Loucy (cell line): Measurements from ENCODE around the gene UVRAG.

ENCODE experiments used
- EZH2phosphoT487 ChIP-seq: fragments of 200-600 bp; IDR thresholded peaks from 2 replicates; pipeline ENCODE4 v1.6.1; 2018; ENCODE audit warnings: antibody characterized with exemption, mild to moderate bottlenecking, moderate library complexity, borderline replicate concordance
- TF ChIP-seq, protein P1 (sequence below): fragments of 200-600 bp; sonication (generic); conservative IDR thresholded peaks from 2 replicates; pipeline ENCODE4 v1.5.1; 2014; ENCODE audit warnings: mild to moderate bottlenecking, antibody characterized with exemption, low read length

DNA sequence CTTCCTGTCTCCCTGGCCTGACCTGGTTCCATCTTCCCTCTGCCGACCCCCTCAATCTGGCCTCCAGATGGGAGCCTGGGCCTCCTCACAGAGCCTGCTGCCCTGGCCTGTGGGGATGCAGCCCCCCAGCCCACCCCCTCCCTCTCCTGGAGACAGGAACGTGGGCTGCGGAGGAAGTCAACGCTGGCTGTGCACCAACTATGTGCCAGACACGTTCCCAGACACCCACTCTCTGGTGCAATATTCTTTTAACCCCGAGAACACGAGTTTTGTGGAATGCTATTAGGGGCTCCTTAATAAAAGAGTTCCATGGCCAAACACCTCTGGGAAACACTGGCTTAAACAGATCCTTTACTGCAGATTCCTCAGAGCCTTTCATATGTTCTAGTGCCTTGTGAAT, 375.4 kb downstream of the UVRAG start:
- TF ChIP-seq, protein P1, sequence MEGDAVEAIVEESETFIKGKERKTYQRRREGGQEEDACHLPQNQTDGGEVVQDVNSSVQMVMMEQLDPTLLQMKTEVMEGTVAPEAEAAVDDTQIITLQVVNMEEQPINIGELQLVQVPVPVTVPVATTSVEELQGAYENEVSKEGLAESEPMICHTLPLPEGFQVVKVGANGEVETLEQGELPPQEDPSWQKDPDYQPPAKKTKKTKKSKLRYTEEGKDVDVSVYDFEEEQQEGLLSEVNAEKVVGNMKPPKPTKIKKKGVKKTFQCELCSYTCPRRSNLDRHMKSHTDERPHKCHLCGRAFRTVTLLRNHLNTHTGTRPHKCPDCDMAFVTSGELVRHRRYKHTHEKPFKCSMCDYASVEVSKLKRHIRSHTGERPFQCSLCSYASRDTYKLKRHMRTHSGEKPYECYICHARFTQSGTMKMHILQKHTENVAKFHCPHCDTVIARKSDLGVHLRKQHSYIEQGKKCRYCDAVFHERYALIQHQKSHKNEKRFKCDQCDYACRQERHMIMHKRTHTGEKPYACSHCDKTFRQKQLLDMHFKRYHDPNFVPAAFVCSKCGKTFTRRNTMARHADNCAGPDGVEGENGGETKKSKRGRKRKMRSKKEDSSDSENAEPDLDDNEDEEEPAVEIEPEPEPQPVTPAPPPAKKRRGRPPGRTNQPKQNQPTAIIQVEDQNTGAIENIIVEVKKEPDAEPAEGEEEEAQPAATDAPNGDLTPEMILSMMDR: no peak
- no peak for TF ChIP-seq EZH2phosphoT487
